BLaER1 treated with 17β-estradiol and CSF1 and Interleukin-3, amounts not matched to agents 10 nM and 100 nM (cell line): ENCODE measurements around the gene RASSF7.

ENCODE experiments used
- H3K27ac ChIP-seq, 11 experiments: shearing (Covaris generic); formaldehyde crosslinking; 2 replicates each; pipeline ENCODE4 v1.8.1; 2022
- H3K27me3 ChIP-seq, 11 experiments: shearing (Covaris generic); formaldehyde crosslinking; 2 replicates each; pipeline ENCODE4 v1.8.1; 2022
- H3K36me3 ChIP-seq, 11 experiments: shearing (Covaris generic); formaldehyde crosslinking; 2 replicates each; pipeline ENCODE4 v1.8.1; 2022
- H3K4me1 ChIP-seq, 10 experiments: shearing (Covaris generic); formaldehyde crosslinking; 2 replicates each; pipeline ENCODE4 v1.8.1; 2022
- H3K4me2 ChIP-seq, 11 experiments: shearing (Covaris generic); formaldehyde crosslinking; 2 replicates each; pipeline ENCODE4 v1.8.1; 2022
- H3K4me3 ChIP-seq, 10 experiments: shearing (Covaris generic); formaldehyde crosslinking; 2 replicates each; pipeline ENCODE4 v1.8.1; 2022
- H3K9ac ChIP-seq, 11 experiments: shearing (Covaris generic); formaldehyde crosslinking; 2 replicates each; pipeline ENCODE4 v1.8.1; 2022
- H3K9me3 ChIP-seq, 11 experiments: shearing (Covaris generic); formaldehyde crosslinking; replicated peaks in 1 of 11; 2 replicates each; pipeline ENCODE4 v1.8.1; 2022
- H4K20me1 ChIP-seq, 11 experiments: shearing (Covaris generic); formaldehyde crosslinking; 2 replicates each; pipeline ENCODE4 v1.8.1; 2022
- Cebpa-rat ChIP-seq, 11 experiments: shearing (Covaris generic); IDR thresholded peaks; 2 replicates each; pipeline ENCODE4 v1.8.1; 2022

RASSF7 gene

GRCh38 chr11:607971-608659 is 47.3 kb downstream of the RASSF7 start:
- H3K9ac ChIP-seq = peak overlapping the region in 6 of 11 experiments; percentile 11 to 50 (median 20); a peak in 8 of 22 replicates
- peaks cover 99 to 100% (median 100%) of the 10 kb centered on the region in 11 experiments for H3K36me3 ChIP-seq
- TF ChIP-seq Cebpa-rat (IDR thresholded peaks at IDR 0.05) = no peak
- peak overlapping the region in 4 of 11 experiments; percentile 19 to 47 (median 25); a peak in 2 of 22 replicates for H3K27ac ChIP-seq
- no peak overlapping the region for H3K4me3 ChIP-seq
- no peaks in the 10 kb centered on the region for H3K27me3 ChIP-seq
- H3K4me2 ChIP-seq = peak overlapping the region in 8 of 11 experiments; percentile 12 to 37 (median 30); a peak in 9 of 22 replicates
- H4K20me1 ChIP-seq = peaks cover 52 to 100% (median 98%) of the 10 kb centered on the region in 11 experiments
- H3K4me1 ChIP-seq = peaks cover 16 to 25% (median 18%) of the 10 kb centered on the region in 10 experiments
- no peaks in the 10 kb centered on the region for H3K9me3 ChIP-seq

GRCh38 chr11:608791-609251 is 48.1 kb downstream of the RASSF7 start:
- TF ChIP-seq Cebpa-rat (IDR thresholded peaks at IDR 0.05) = no peak
- Histone ChIP-seq H4K20me1 (peaks cover 57 to 100% (median 97%) of the 10 kb centered on the region in 11 experiments), H3K4me1 (peaks cover 19 to 30% (median 23%) of the 10 kb centered on the region in 10 experiments), H3K27me3 (no peaks in the 10 kb centered on the region), H3K9me3 (no peaks in the 10 kb centered on the region), H3K27ac (peak overlapping the region in 5 of 11 experiments; percentile 19 to 47 (median 27); a peak in 5 of 22 replicates), H3K4me2 (peak overlapping the region in 8 of 11 experiments; percentile 12 to 37 (median 30); a peak in 9 of 22 replicates), H3K9ac (peak overlapping the region in 7 of 11 experiments; percentile 13 to 50 (median 23); a peak in 7 of 22 replicates), H3K4me3 (no peak overlapping the region), H3K36me3 (peaks cover 95 to 98% (median 97%) of the 10 kb centered on the region in 11 experiments)

GRCh38 chr11:609341-609811 is 48.6 kb downstream of the RASSF7 start:
- Histone ChIP-seq H3K9me3 (no peaks in the 10 kb centered on the region), H3K4me2 (no peak overlapping the region), H4K20me1 (peaks cover 63 to 100% (median 97%) of the 10 kb centered on the region in 11 experiments), H3K36me3 (peaks cover 90 to 98% (median 97%) of the 10 kb centered on the region in 11 experiments), H3K4me3 (no peak overlapping the region), H3K27ac (peak overlapping the region in 3 of 11 experiments; percentile 19 to 47 (median 40); a peak in 3 of 22 replicates), H3K9ac (0 out of 22 replicates have a peak overlapping the region, but pooled peaks of 1 of the 11 experiments have one; percentile 29), H3K4me1 (peaks cover 22 to 36% (median 28%) of the 10 kb centered on the region in 10 experiments), H3K27me3 (no peaks in the 10 kb centered on the region)
- no peak for TF ChIP-seq Cebpa-rat (IDR thresholded peaks at IDR 0.05)

GRCh38 chr11:610146-610801 is 49.5 kb downstream of the RASSF7 start:
- H3K36me3 ChIP-seq = peaks cover 81 to 98% (median 96%) of the 10 kb centered on the region in 11 experiments
- peaks cover 61 to 100% (median 97%) of the 10 kb centered on the region in 11 experiments for H4K20me1 ChIP-seq
- peaks cover 31 to 45% (median 37%) of the 10 kb centered on the region in 10 experiments for H3K4me1 ChIP-seq
- H3K9me3 ChIP-seq = no peaks in the 10 kb centered on the region
- no peak for TF ChIP-seq Cebpa-rat (IDR thresholded peaks at IDR 0.05)
- H3K9ac ChIP-seq = no peak overlapping the region
- no peak overlapping the region for H3K4me2 ChIP-seq
- H3K4me3 ChIP-seq = no peak overlapping the region
- no peaks in the 10 kb centered on the region for H3K27me3 ChIP-seq
- H3K27ac ChIP-seq = no peak overlapping the region

- no peak for TF ChIP-seq Cebpa-rat (IDR thresholded peaks at IDR 0.05)
- Histone ChIP-seq H3K4me2 (no peak overlapping the region), H3K4me1 (peaks cover 35 to 49% (median 40%) of the 10 kb centered on the region in 10 experiments), H3K4me3 (no peak overlapping the region), H4K20me1 (peaks cover 55 to 92% (median 91%) of the 10 kb centered on the region in 11 experiments), H3K9me3 (no peaks in the 10 kb centered on the region), H3K9ac (no peak overlapping the region), H3K27me3 (no peaks in the 10 kb centered on the region), H3K36me3 (peaks cover 71 to 88% (median 86%) of the 10 kb centered on the region in 11 experiments), H3K27ac (no peak overlapping the region)
These were observed 50.5 kb downstream of the RASSF7 start for GRCh38 chr11:611001-611996.

- H3K4me1 ChIP-seq = peaks cover 46 to 60% (median 51%) of the 10 kb centered on the region in 10 experiments
- H3K27ac ChIP-seq = peak overlapping the region in 1 of 11 experiments; percentile 17; a peak in 1 of 22 replicates
- H4K20me1 ChIP-seq = peaks cover 55 to 91% (median 80%) of the 10 kb centered on the region in 11 experiments
- peaks cover 60 to 77% (median 75%) of the 10 kb centered on the region in 11 experiments for H3K36me3 ChIP-seq
- H3K9ac ChIP-seq = no peak overlapping the region
- peak overlapping the region in 5 of 11 experiments; percentile 10 to 61 (median 43); a peak in 4 of 22 replicates for H3K4me2 ChIP-seq
- H3K27me3 ChIP-seq = no peaks in the 10 kb centered on the region
- no peak overlapping the region for H3K4me3 ChIP-seq
- no peak for TF ChIP-seq Cebpa-rat (IDR thresholded peaks at IDR 0.05)
- H3K9me3 ChIP-seq = no peaks in the 10 kb centered on the region
These were observed 51.6 kb downstream of the RASSF7 start for GRCh38 chr11:612201-612960.

- Histone ChIP-seq H3K4me3 (no peak overlapping the region), H4K20me1 (peaks cover 53 to 86% (median 75%) of the 10 kb centered on the region in 11 experiments), H3K9me3 (no peaks in the 10 kb centered on the region), H3K27ac (peak overlapping the region in 3 of 11 experiments; percentile 8 to 47 (median 17); a peak in 3 of 22 replicates), H3K4me1 (peaks cover 45 to 60% (median 52%) of the 10 kb centered on the region in 10 experiments), H3K36me3 (peaks cover 55 to 73% (median 70%) of the 10 kb centered on the region in 11 experiments), H3K27me3 (no peaks in the 10 kb centered on the region), H3K9ac (no peak overlapping the region), H3K4me2 (peak overlapping the region in 9 of 11 experiments; percentile 10 to 61 (median 33); a peak in 8 of 22 replicates)
- TF ChIP-seq Cebpa-rat (IDR thresholded peaks at IDR 0.05) = no peak
These were observed 52.2 kb downstream of the RASSF7 start for GRCh38 chr11:612961-613300.
